Hepatocyte (in vitro differentiated cells): ENCODE measurements around the gene CHMP6. TPM values are rescaled to one million over a fixed set of nuclear protein-coding genes. Genes with fewer than 3 reads are reported as not detected.

Source experiments
- DNase-seq: peaks from one replicate; pipeline ENCODE4 v3.0.0-alpha.2; 2016; ENCODE audit warnings: low spot score
- H2AFZ ChIP-seq: fragments of 200-600 bp; sonication (generic); 2 replicates; pipeline ENCODE4 v1.6.0; 2016; ENCODE audit warnings: antibody characterized with exemption, mild to moderate bottlenecking
- H3K27ac ChIP-seq: fragments of 200-600 bp; sonication (generic); 2 replicates; pipeline ENCODE4 v1.5.1; 2016; ENCODE audit warnings: mild to moderate bottlenecking
- H3K27me3 ChIP-seq: fragments of 200-600 bp; sonication (generic); 2 replicates; pipeline ENCODE4 v1.6.1; 2016
- H3K36me3 ChIP-seq: fragments of 200-600 bp; sonication (generic); replicated peaks from 2 replicates; pipeline ENCODE4 v1.5.1; 2016; ENCODE audit warnings: low read depth; ENCODE audit not compliant: insufficient read depth
- H3K4me1 ChIP-seq: fragments of 200-600 bp; sonication (generic); 2 replicates; pipeline ENCODE4 v1.5.1; 2016; ENCODE audit warnings: mild to moderate bottlenecking, moderate library complexity; ENCODE audit not compliant: insufficient read depth
- H3K4me2 ChIP-seq: fragments of 200-600 bp; sonication (generic); 2 replicates; pipeline ENCODE4 v1.6.0; 2016
- H3K4me3 ChIP-seq: fragments of 200-600 bp; sonication (generic); 2 replicates; pipeline ENCODE4 v1.5.1; 2016; ENCODE audit warnings: mild to moderate bottlenecking
- H3K79me2 ChIP-seq: fragments of 200-600 bp; sonication (generic); 2 replicates; pipeline ENCODE4 v1.6.0; 2017; ENCODE audit warnings: mild to moderate bottlenecking
- H3K9me2 ChIP-seq: fragments of 200-600 bp; sonication (generic); replicated peaks from 2 replicates; pipeline ENCODE4 v1.6.0; 2017; ENCODE audit warnings: mild to moderate bottlenecking; ENCODE audit not compliant: insufficient read depth
- H3K9me3 ChIP-seq: fragments of 200-600 bp; sonication (generic); 2 replicates; pipeline ENCODE4 v1.5.1; 2016; ENCODE audit warnings: low read depth, mild to moderate bottlenecking
- H4K20me1 ChIP-seq: fragments of 200-600 bp; sonication (generic); 2 replicates; pipeline ENCODE4 v1.6.0; 2016; ENCODE audit warnings: mild to moderate bottlenecking; ENCODE audit not compliant: insufficient read depth, poor library complexity, severe bottlenecking
- EZH2 ChIP-seq: fragments of 200-600 bp; sonication (generic); IDR thresholded peaks from 2 replicates; pipeline ENCODE4 v1.6.1; 2016; ENCODE audit warnings: antibody characterized with exemption, mild to moderate bottlenecking, borderline replicate concordance
- EZH2phosphoT487 ChIP-seq: fragments of 200-600 bp; sonication (generic); IDR thresholded peaks from one replicate; pipeline ENCODE4 v1.6.1; 2018; ENCODE audit warnings: antibody characterized with exemption, mild to moderate bottlenecking, low read depth, moderate library complexity; ENCODE audit not compliant: unreplicated experiment, severe bottlenecking
- WGBS: methylation state at CpG from one replicate; pipeline ENCODE4 v1.1.6; 2016; ENCODE audit warnings: low lambda C conversion rate; ENCODE audit errors: missing lambda C conversion rate; 5-methylcytosine and 5-hydroxymethylcytosine counted together
- polyA plus RNA-seq: library from polyadenylated mRNA; unstranded; fragments of >200 nt; fragmentation: Nextera tagmentation; extraction: Ambion mirVana; gene quantifications from 2 replicates; pipeline ENCODE4 v1.2.1, GENCODE V29; 2016
- total RNA-seq: library from RNA; depleted of rRNA; stranded (reverse); fragments of >200 nt; gene quantifications from 2 replicates; pipeline ENCODE4 v1.2.3, GENCODE V29; 2014
- TF ChIP-seq, protein P1 (sequence below): fragments of 200-600 bp; sonication (generic); IDR thresholded peaks from 2 replicates; pipeline ENCODE4 v1.5.1; 2016; ENCODE audit warnings: antibody characterized with exemption, mild to moderate bottlenecking; ENCODE audit not compliant: poor library complexity

Gene CHMP6
- total and polyA plus RNA-seq, 2 experiments from 2014 or later: 16.9 to 38.3 TPM

GRCh38 chr17:80962356-80963329 lies 29.0 kb upstream of the CHMP6 start:
- TF ChIP-seq EZH2phosphoT487: no peak
- TF ChIP-seq, protein P1, sequence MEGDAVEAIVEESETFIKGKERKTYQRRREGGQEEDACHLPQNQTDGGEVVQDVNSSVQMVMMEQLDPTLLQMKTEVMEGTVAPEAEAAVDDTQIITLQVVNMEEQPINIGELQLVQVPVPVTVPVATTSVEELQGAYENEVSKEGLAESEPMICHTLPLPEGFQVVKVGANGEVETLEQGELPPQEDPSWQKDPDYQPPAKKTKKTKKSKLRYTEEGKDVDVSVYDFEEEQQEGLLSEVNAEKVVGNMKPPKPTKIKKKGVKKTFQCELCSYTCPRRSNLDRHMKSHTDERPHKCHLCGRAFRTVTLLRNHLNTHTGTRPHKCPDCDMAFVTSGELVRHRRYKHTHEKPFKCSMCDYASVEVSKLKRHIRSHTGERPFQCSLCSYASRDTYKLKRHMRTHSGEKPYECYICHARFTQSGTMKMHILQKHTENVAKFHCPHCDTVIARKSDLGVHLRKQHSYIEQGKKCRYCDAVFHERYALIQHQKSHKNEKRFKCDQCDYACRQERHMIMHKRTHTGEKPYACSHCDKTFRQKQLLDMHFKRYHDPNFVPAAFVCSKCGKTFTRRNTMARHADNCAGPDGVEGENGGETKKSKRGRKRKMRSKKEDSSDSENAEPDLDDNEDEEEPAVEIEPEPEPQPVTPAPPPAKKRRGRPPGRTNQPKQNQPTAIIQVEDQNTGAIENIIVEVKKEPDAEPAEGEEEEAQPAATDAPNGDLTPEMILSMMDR: no peak
- TF ChIP-seq EZH2: no peak
- H3K36me3 ChIP-seq: no peaks in the 10 kb centered on the region
- H2AFZ ChIP-seq: no peak overlapping the region
- no peaks in the 10 kb centered on the region for H3K9me3 ChIP-seq
- H3K27me3 ChIP-seq: no peaks in the 10 kb centered on the region
- H3K4me2 ChIP-seq: no peak overlapping the region
- no peaks in the 10 kb centered on the region for H4K20me1 ChIP-seq
- no peaks in the 10 kb centered on the region for H3K9me2 ChIP-seq
- no peaks in the 10 kb centered on the region for H3K4me1 ChIP-seq
- DNase-seq: no peak
- H3K79me2 ChIP-seq: no peaks in the 10 kb centered on the region
- H3K27ac ChIP-seq: no peak overlapping the region
- 94% methylated on average over 38 of the region's 41 CpGs for WGBS
- H3K4me3 ChIP-seq: no peak overlapping the region

DNA sequence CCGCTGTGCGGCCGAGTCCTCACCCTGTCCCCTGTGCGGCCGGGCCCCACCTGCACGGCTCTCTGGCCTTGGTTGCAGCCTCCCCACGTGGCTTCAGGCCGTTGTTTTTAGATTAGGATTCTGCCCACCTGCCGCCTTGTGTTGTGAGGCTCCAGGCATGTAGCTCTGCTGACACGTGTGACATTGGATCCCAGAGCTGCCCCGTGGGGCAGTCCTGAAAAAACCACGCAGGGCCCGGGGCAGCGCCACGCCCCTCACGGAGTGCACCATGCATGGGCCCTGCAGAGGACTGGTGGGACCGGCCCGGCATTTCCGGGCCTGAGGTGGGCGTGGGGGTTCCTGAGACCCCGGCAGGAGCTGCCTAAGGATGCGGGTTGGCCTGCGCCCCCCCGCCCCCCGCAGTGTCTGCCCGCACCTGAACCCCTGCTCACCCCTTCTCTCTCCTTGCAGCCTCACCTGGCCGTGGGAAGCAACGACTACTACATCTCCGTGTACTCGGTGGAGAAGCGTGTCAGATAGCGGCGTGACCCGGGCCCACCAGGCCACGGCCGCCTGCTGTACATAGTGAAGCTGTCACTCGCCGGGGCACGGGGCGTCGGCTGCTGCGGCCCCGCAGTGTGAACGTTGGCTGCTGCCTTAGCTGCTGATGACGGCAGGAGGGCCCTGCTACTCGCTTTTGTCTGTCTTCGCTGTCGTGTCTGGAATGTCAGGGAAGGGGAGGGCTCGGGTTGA lies 27.7 kb upstream of the CHMP6 start:
- H3K4me1 ChIP-seq: peaks cover 7% of the 10 kb centered on the region
- H3K27ac ChIP-seq: no peak overlapping the region
- no peak for DNase-seq
- H3K27me3 ChIP-seq: no peaks in the 10 kb centered on the region
- H3K9me3 ChIP-seq: no peaks in the 10 kb centered on the region
- H3K79me2 ChIP-seq: no peaks in the 10 kb centered on the region
- no peaks in the 10 kb centered on the region for H4K20me1 ChIP-seq
- no peak overlapping the region for H3K4me2 ChIP-seq
- H3K4me3 ChIP-seq: no peak overlapping the region
- no peak overlapping the region for H2AFZ ChIP-seq
- H3K36me3 ChIP-seq: no peaks in the 10 kb centered on the region
- TF ChIP-seq EZH2: no peak
- TF ChIP-seq, protein P1: no peak
- no peak for TF ChIP-seq EZH2phosphoT487
- WGBS: 95% methylated on average over 48 of the region's 49 CpGs
- H3K9me2 ChIP-seq: no peaks in the 10 kb centered on the region

GRCh38 chr17:80964544-80964856 lies 27.1 kb upstream of the CHMP6 start:
- no peaks in the 10 kb centered on the region for H3K9me3 ChIP-seq
- H3K27me3 ChIP-seq: no peaks in the 10 kb centered on the region
- no peaks in the 10 kb centered on the region for H3K9me2 ChIP-seq
- H3K4me1 ChIP-seq: peaks cover 11% of the 10 kb centered on the region
- no peak for TF ChIP-seq EZH2phosphoT487
- TF ChIP-seq, protein P1: no peak
- no peak for TF ChIP-seq EZH2
- WGBS: 98% methylated on average over 14 of the region's 14 CpGs
- DNase-seq: no peak
- H4K20me1 ChIP-seq: no peaks in the 10 kb centered on the region
- no peak overlapping the region for H3K4me2 ChIP-seq
- H3K27ac ChIP-seq: no peak overlapping the region
- no peak overlapping the region for H3K4me3 ChIP-seq
- H3K36me3 ChIP-seq: no peaks in the 10 kb centered on the region
- H2AFZ ChIP-seq: no peak overlapping the region
- no peaks in the 10 kb centered on the region for H3K79me2 ChIP-seq
